ENCODE results near the gene RFC1. TPM values are rescaled to one million over a fixed set of nuclear protein-coding genes. Genes with fewer than 3 reads are reported as not detected.
A peak's percentile ranks its signal among the peaks of the same experiment; 100 is the strongest.

The RFC1 gene
- total and polyA plus RNA-seq, 9 of the 15 experiments (the other 6 are each of a cell fraction or from before 2014, with no cell fraction given), result 16.8 to 85.6 (median 45.2) TPM

GRCh38 chr4:39365830-39366771, at the start of gene RFC1 (continued):
- TF ChIP-seq, protein P1, sequence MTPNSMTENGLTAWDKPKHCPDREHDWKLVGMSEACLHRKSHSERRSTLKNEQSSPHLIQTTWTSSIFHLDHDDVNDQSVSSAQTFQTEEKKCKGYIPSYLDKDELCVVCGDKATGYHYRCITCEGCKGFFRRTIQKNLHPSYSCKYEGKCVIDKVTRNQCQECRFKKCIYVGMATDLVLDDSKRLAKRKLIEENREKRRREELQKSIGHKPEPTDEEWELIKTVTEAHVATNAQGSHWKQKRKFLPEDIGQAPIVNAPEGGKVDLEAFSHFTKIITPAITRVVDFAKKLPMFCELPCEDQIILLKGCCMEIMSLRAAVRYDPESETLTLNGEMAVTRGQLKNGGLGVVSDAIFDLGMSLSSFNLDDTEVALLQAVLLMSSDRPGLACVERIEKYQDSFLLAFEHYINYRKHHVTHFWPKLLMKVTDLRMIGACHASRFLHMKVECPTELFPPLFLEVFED (CRISPR knock-in tag; conservative IDR thresholded peaks at IDR 0.05), result no peak
- peak; percentile 75; the same call in 1 of the 2 replicates for TF ChIP-seq HDAC8 (tag; IDR thresholded peaks at IDR 0.05)
- no peak for TF ChIP-seq PTTG1 (tag; IDR thresholded peaks at IDR 0.05; ENCODE audit: low read depth)
- 0 out of 2 replicates have a peak, but pooled peaks have one; percentile 54 for TF ChIP-seq GATA2 (CRISPR knock-in tag; IDR thresholded peaks at IDR 0.05)
- TF ChIP-seq, protein P2, sequence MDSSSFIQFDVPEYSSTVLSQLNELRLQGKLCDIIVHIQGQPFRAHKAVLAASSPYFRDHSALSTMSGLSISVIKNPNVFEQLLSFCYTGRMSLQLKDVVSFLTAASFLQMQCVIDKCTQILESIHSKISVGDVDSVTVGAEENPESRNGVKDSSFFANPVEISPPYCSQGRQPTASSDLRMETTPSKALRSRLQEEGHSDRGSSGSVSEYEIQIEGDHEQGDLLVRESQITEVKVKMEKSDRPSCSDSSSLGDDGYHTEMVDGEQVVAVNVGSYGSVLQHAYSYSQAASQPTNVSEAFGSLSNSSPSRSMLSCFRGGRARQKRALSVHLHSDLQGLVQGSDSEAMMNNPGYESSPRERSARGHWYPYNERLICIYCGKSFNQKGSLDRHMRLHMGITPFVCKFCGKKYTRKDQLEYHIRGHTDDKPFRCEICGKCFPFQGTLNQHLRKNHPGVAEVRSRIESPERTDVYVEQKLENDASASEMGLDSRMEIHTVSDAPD (CRISPR knock-in tag; IDR thresholded peaks at IDR 0.05), result no peak
- TF ChIP-seq MEIS2 (IDR thresholded peaks at IDR 0.05; ENCODE audit: partially characterized antibody), result no peak
- TF ChIP-seq ZNF23 (CRISPR knock-in tag; IDR thresholded peaks at IDR 0.05), result no peak
- peak; percentile 90 for TF ChIP-seq CHD2 (IDR thresholded peaks at IDR 0.05; ENCODE audit: low read depth, low read length)
- 0 out of 2 replicates have a peak, but pooled peaks have one; percentile 37 for TF ChIP-seq MTF1 (CRISPR knock-in tag; IDR thresholded peaks at IDR 0.05; ENCODE audit: borderline replicate concordance)
- TF ChIP-seq, protein P3, sequence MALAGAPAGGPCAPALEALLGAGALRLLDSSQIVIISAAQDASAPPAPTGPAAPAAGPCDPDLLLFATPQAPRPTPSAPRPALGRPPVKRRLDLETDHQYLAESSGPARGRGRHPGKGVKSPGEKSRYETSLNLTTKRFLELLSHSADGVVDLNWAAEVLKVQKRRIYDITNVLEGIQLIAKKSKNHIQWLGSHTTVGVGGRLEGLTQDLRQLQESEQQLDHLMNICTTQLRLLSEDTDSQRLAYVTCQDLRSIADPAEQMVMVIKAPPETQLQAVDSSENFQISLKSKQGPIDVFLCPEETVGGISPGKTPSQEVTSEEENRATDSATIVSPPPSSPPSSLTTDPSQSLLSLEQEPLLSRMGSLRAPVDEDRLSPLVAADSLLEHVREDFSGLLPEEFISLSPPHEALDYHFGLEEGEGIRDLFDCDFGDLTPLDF (CRISPR knock-in tag; IDR thresholded peaks at IDR 0.05), result peak; percentile 98
- TF ChIP-seq SMAD2 (IDR thresholded peaks at IDR 0.05; ENCODE audit: low read depth, low read length), result no peak
- TF ChIP-seq HNRNPK (IDR thresholded peaks at IDR 0.05; ENCODE audit: low read depth, low read length, poor library complexity, severe bottlenecking), result no peak
- TF ChIP-seq, protein P4, sequence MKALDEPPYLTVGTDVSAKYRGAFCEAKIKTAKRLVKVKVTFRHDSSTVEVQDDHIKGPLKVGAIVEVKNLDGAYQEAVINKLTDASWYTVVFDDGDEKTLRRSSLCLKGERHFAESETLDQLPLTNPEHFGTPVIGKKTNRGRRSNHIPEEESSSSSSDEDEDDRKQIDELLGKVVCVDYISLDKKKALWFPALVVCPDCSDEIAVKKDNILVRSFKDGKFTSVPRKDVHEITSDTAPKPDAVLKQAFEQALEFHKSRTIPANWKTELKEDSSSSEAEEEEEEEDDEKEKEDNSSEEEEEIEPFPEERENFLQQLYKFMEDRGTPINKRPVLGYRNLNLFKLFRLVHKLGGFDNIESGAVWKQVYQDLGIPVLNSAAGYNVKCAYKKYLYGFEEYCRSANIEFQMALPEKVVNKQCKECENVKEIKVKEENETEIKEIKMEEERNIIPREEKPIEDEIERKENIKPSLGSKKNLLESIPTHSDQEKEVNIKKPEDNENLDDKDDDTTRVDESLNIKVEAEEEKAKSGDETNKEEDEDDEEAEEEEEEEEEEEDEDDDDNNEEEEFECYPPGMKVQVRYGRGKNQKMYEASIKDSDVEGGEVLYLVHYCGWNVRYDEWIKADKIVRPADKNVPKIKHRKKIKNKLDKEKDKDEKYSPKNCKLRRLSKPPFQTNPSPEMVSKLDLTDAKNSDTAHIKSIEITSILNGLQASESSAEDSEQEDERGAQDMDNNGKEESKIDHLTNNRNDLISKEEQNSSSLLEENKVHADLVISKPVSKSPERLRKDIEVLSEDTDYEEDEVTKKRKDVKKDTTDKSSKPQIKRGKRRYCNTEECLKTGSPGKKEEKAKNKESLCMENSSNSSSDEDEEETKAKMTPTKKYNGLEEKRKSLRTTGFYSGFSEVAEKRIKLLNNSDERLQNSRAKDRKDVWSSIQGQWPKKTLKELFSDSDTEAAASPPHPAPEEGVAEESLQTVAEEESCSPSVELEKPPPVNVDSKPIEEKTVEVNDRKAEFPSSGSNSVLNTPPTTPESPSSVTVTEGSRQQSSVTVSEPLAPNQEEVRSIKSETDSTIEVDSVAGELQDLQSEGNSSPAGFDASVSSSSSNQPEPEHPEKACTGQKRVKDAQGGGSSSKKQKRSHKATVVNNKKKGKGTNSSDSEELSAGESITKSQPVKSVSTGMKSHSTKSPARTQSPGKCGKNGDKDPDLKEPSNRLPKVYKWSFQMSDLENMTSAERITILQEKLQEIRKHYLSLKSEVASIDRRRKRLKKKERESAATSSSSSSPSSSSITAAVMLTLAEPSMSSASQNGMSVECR (CRISPR knock-in tag; IDR thresholded peaks at IDR 0.05), result peak; percentile 80; the same call in 1 of the 2 replicates
- 0 out of 2 replicates have a peak, but pooled peaks have one; percentile 24 for TF ChIP-seq ZBTB17 (CRISPR knock-in tag; IDR thresholded peaks at IDR 0.05)
- TF ChIP-seq CHD1 (IDR thresholded peaks at IDR 0.05; ENCODE audit: low read length), result no peak
- peak; percentile 73 to 78 for TF ChIP-seq NRF1 (conservative IDR thresholded peaks at IDR 0.05 in 1 of 2, IDR thresholded peaks at IDR 0.05 in 1 of 2)
- 0 out of 2 replicates have a peak, but pooled peaks have one; percentile 14 for TF ChIP-seq FOXM1 (IDR thresholded peaks at IDR 0.05; ENCODE audit: low read depth)
- TF ChIP-seq FOXM1 (CRISPR knock-in tag; IDR thresholded peaks at IDR 0.05; ENCODE audit: low read depth), result peak; percentile 88; the same call in 1 of the 2 replicates
- 0 out of 2 replicates have a peak, but pooled peaks have one; percentile 10 for TF ChIP-seq SMARCA4 (IDR thresholded peaks at IDR 0.05)
